ENCODE measurements around the gene MYL2. TPM values are rescaled to one million over a fixed set of nuclear protein-coding genes. Genes with fewer than 3 reads are reported as not detected.

MYL2 gene
- total RNA-seq, 1 experiment from 2014 or later, result 0.39 TPM

DNA sequence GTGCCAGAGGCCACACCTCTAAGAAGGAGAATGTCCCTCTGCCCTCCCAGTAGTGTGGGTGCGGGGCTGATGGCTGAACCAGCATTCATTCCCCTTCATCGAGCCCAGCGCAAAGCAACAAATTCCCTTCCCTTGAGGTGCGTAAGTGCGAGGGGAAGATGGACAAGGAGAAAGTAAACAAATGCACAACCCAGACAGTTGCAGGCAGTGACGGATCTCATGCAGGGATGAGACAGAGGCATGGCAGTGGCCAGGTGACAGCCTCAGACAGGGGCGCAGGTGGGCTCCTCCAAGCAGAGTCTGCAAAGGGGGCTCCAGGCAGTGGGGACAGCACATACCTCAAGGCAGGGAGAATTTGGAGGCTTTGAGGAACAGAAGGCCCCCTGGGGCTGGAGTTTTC lies 2.3 kb upstream of the MYL2 start:
- RAD21 ChIA-PET (ENCODE audit: low non-redundant PET in 1 of 2, low total read pairs in 2 of 2, uncharacterized antibody in 2 of 2, unreplicated experiment in 2 of 2), result no interaction called here
- H4K20me1 ChIP-seq (ENCODE audit: insufficient read depth), result no peaks in the 10 kb centered on the region
- no peak for TF ChIP-seq EZH2 (IDR thresholded peaks at IDR 0.05)
- TF ChIP-seq ZNF274 (IDR thresholded peaks at IDR 0.05; ENCODE audit: low read depth, low read length), result no peak
- TF ChIP-seq, protein P1, sequence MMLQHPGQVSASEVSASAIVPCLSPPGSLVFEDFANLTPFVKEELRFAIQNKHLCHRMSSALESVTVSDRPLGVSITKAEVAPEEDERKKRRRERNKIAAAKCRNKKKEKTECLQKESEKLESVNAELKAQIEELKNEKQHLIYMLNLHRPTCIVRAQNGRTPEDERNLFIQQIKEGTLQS (IDR thresholded peaks at IDR 0.05), result no peak
- TF ChIP-seq TCF7L2 (IDR thresholded peaks at IDR 0.05; ENCODE audit: borderline replicate concordance, extremely low read depth, insufficient read depth, insufficient read length), result no peak
- TF ChIP-seq, protein P2, sequence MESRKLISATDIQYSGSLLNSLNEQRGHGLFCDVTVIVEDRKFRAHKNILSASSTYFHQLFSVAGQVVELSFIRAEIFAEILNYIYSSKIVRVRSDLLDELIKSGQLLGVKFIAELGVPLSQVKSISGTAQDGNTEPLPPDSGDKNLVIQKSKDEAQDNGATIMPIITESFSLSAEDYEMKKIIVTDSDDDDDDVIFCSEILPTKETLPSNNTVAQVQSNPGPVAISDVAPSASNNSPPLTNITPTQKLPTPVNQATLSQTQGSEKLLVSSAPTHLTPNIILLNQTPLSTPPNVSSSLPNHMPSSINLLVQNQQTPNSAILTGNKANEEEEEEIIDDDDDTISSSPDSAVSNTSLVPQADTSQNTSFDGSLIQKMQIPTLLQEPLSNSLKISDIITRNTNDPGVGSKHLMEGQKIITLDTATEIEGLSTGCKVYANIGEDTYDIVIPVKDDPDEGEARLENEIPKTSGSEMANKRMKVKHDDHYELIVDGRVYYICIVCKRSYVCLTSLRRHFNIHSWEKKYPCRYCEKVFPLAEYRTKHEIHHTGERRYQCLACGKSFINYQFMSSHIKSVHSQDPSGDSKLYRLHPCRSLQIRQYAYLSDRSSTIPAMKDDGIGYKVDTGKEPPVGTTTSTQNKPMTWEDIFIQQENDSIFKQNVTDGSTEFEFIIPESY (IDR thresholded peaks at IDR 0.05; ENCODE audit: extremely low read depth, insufficient replicate concordance, low read length), result no peak
- no peak for TF ChIP-seq POLR2A (IDR thresholded peaks at IDR 0.05; ENCODE audit: borderline replicate concordance, extremely low read depth, insufficient read depth, insufficient read length)
- no peak for TF ChIP-seq POLR2AphosphoS5 (IDR thresholded peaks at IDR 0.05; ENCODE audit: low read depth, low read length)
- TF ChIP-seq FOSL1 (IDR thresholded peaks at IDR 0.05; ENCODE audit: low read depth), result no peak
- no peak for TF ChIP-seq EGR1 (IDR thresholded peaks at IDR 0.05; ENCODE audit: low read depth)
- no peak for TF ChIP-seq JUND (IDR thresholded peaks at IDR 0.05)
- no peak for TF ChIP-seq SRF (IDR thresholded peaks at IDR 0.05; ENCODE audit: low read depth)
- TF ChIP-seq, protein P3, sequence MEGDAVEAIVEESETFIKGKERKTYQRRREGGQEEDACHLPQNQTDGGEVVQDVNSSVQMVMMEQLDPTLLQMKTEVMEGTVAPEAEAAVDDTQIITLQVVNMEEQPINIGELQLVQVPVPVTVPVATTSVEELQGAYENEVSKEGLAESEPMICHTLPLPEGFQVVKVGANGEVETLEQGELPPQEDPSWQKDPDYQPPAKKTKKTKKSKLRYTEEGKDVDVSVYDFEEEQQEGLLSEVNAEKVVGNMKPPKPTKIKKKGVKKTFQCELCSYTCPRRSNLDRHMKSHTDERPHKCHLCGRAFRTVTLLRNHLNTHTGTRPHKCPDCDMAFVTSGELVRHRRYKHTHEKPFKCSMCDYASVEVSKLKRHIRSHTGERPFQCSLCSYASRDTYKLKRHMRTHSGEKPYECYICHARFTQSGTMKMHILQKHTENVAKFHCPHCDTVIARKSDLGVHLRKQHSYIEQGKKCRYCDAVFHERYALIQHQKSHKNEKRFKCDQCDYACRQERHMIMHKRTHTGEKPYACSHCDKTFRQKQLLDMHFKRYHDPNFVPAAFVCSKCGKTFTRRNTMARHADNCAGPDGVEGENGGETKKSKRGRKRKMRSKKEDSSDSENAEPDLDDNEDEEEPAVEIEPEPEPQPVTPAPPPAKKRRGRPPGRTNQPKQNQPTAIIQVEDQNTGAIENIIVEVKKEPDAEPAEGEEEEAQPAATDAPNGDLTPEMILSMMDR (IDR thresholded peaks at IDR 0.05 in 2 of 3, conservative IDR thresholded peaks at IDR 0.05 in 1 of 3; ENCODE audit: borderline replicate concordance in 1 of 3, insufficient read depth in 1 of 3, low read depth in 2 of 3, low read length in 2 of 3), result no peak
- TF ChIP-seq SP1 (IDR thresholded peaks at IDR 0.05; ENCODE audit: low read depth), result no peak
- no peak for TF ChIP-seq CBX3 (IDR thresholded peaks at IDR 0.05; ENCODE audit: low read depth)
- no peak for TF ChIP-seq CEBPB (IDR thresholded peaks at IDR 0.05; ENCODE audit: low read depth)
- no peak for TF ChIP-seq SIN3A (IDR thresholded peaks at IDR 0.05; ENCODE audit: low read depth)
- TF ChIP-seq YY1 (IDR thresholded peaks at IDR 0.05; ENCODE audit: extremely low read depth, insufficient replicate concordance, low read depth, low read length), result no peak
- TF ChIP-seq, protein P4, sequence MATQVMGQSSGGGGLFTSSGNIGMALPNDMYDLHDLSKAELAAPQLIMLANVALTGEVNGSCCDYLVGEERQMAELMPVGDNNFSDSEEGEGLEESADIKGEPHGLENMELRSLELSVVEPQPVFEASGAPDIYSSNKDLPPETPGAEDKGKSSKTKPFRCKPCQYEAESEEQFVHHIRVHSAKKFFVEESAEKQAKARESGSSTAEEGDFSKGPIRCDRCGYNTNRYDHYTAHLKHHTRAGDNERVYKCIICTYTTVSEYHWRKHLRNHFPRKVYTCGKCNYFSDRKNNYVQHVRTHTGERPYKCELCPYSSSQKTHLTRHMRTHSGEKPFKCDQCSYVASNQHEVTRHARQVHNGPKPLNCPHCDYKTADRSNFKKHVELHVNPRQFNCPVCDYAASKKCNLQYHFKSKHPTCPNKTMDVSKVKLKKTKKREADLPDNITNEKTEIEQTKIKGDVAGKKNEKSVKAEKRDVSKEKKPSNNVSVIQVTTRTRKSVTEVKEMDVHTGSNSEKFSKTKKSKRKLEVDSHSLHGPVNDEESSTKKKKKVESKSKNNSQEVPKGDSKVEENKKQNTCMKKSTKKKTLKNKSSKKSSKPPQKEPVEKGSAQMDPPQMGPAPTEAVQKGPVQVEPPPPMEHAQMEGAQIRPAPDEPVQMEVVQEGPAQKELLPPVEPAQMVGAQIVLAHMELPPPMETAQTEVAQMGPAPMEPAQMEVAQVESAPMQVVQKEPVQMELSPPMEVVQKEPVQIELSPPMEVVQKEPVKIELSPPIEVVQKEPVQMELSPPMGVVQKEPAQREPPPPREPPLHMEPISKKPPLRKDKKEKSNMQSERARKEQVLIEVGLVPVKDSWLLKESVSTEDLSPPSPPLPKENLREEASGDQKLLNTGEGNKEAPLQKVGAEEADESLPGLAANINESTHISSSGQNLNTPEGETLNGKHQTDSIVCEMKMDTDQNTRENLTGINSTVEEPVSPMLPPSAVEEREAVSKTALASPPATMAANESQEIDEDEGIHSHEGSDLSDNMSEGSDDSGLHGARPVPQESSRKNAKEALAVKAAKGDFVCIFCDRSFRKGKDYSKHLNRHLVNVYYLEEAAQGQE (IDR thresholded peaks at IDR 0.05; ENCODE audit: low read depth), result no peak
- TF ChIP-seq ELF1 (IDR thresholded peaks at IDR 0.05; ENCODE audit: borderline replicate concordance, low read depth), result no peak
- DNase-seq (ENCODE audit: low read depth, low spot score), result no peak
- intact Hi-C loops (cut with micrococcal nuclease), result no loop called here
- H2AFZ ChIP-seq (ENCODE audit: low read depth, low read length, poor library complexity, severe bottlenecking), result no peak overlapping the region
- no peaks in the 10 kb centered on the region for H3K36me3 ChIP-seq (ENCODE audit: control insufficient read depth in 1 of 2, insufficient read depth in 2 of 2, low read length in 2 of 2)
- H3K4me3 ChIP-seq (replicated peaks in 1 of 2; ENCODE audit: low read depth in 1 of 2, low read length in 2 of 2), result no peak overlapping the region
- H3K27me3 ChIP-seq (ENCODE audit: insufficient read depth, low read length), result no peaks in the 10 kb centered on the region
- no peak overlapping the region for H3K9ac ChIP-seq (ENCODE audit: low read length)
- H3K79me2 ChIP-seq (ENCODE audit: insufficient read depth, low read length), result no peaks in the 10 kb centered on the region
- ATAC-seq, result no peak
- H3K27ac ChIP-seq (ENCODE audit: low read depth, low read length), result no peak overlapping the region
- H3K4me2 ChIP-seq (ENCODE audit: low read length), result no peak overlapping the region
- H3K9me3 ChIP-seq (ENCODE audit: control insufficient read depth in 1 of 2, insufficient read depth in 1 of 2, low read depth in 1 of 2, low read length in 2 of 2), result no peaks in the 10 kb centered on the region
- CTCF ChIA-PET, result no interaction called here
- BruUV-seq (replicated peaks), result no TSS peak
- H3K9me2 ChIP-seq (ENCODE audit: insufficient read depth), result no peaks in the 10 kb centered on the region
- H3K4me1 ChIP-seq (ENCODE audit: control insufficient read depth in 1 of 2, insufficient read depth in 2 of 2, low read length in 2 of 2), result peaks cover 13 to 47% of the 10 kb centered on the region in 2 experiments
- POLR2A ChIA-PET, result no interaction called here
